Mesendoderm (in vitro differentiated cells): ENCODE results near the gene PCBP3.

Source experiments
- DNase-seq: peaks from one replicate; pipeline ENCODE4 v3.0.0; 2013
- H2AK5ac ChIP-seq: 2 replicates; pipeline ENCODE4 v1.6.1; 2013; ENCODE audit warnings: low read length, inconsistent platforms
- H2BK120ac ChIP-seq: 2 replicates; pipeline ENCODE4 v1.6.1; 2013; ENCODE audit warnings: low read depth, mild to moderate bottlenecking, low read length, moderate library complexity, mixed read lengths
- H2BK15ac ChIP-seq: replicated peaks from 2 replicates; pipeline ENCODE4 v1.6.1; 2013; ENCODE audit warnings: low read depth, mild to moderate bottlenecking, moderate library complexity
- H2BK5ac ChIP-seq: 2 replicates; pipeline ENCODE4 v1.6.1; 2013; ENCODE audit warnings: low read length, inconsistent platforms
- H3K18ac ChIP-seq: 2 replicates; pipeline ENCODE4 v1.6.1; 2013; ENCODE audit warnings: mild to moderate bottlenecking, low read length, mixed read lengths
- H3K23ac ChIP-seq: one replicate; pipeline ENCODE4 v1.6.1; 2013; ENCODE audit warnings: low read length
- H3K27ac ChIP-seq: 2 replicates; pipeline ENCODE4 v1.5.1; 2013; ENCODE audit warnings: low read depth, mild to moderate bottlenecking, inconsistent platforms, low read length, moderate library complexity
- H3K27me3 ChIP-seq: 2 replicates; pipeline ENCODE4 v1.6.1; 2013; ENCODE audit warnings: low read length, control low read depth, mild to moderate bottlenecking, inconsistent platforms; ENCODE audit not compliant: insufficient read depth, poor library complexity
- H3K36me3 ChIP-seq: 2 replicates; pipeline ENCODE4 v1.6.1; 2013; ENCODE audit warnings: low read length, inconsistent platforms; ENCODE audit not compliant: control insufficient read depth, insufficient read depth
- H3K4ac ChIP-seq: one replicate; pipeline ENCODE4 v1.6.1; 2013; ENCODE audit warnings: low read depth, mild to moderate bottlenecking, low read length, moderate library complexity
- H3K4me1 ChIP-seq: 2 replicates; pipeline ENCODE4 v1.6.1; 2013; ENCODE audit warnings: low read depth, low read length, inconsistent platforms; ENCODE audit not compliant: control insufficient read depth
- H3K4me2 ChIP-seq: 2 replicates; pipeline ENCODE4 v1.6.1; 2013; ENCODE audit warnings: low read length
- H3K4me3 ChIP-seq: 2 replicates; pipeline ENCODE4 v1.5.1; 2013; ENCODE audit warnings: mild to moderate bottlenecking, low read length
- H3K56ac ChIP-seq: one replicate; pipeline ENCODE4 v1.6.1; 2013; ENCODE audit warnings: low read length
- H3K79me1 ChIP-seq: 2 replicates; pipeline ENCODE4 v1.6.1; 2013; ENCODE audit warnings: low read length, inconsistent platforms
- H3K79me2 ChIP-seq: 2 replicates; pipeline ENCODE4 v1.6.1; 2013; ENCODE audit warnings: mild to moderate bottlenecking, low read length; ENCODE audit not compliant: control insufficient read depth, insufficient read depth
- H3K9ac ChIP-seq: 2 replicates; pipeline ENCODE4 v1.6.1; 2013; ENCODE audit warnings: low read length, inconsistent platforms
- H4K5ac ChIP-seq: one replicate; pipeline ENCODE4 v1.6.1; 2013; ENCODE audit warnings: low read length
- H4K8ac ChIP-seq: one replicate; pipeline ENCODE4 v1.6.1; 2013; ENCODE audit warnings: low read depth, mild to moderate bottlenecking, control low read depth, low read length, moderate library complexity
- WGBS: extraction: QIAGEN DNeasy Blood & Tissue Kit; methylation state at CpG from one replicate; pipeline ENCODE4 v1.1.7; 2013; ENCODE audit warnings: low lambda C conversion rate, missing lambda C conversion rate; ENCODE audit not compliant: insufficient coverage; ENCODE audit errors: extremely low coverage; 5-methylcytosine and 5-hydroxymethylcytosine counted together

Gene PCBP3

DNA sequence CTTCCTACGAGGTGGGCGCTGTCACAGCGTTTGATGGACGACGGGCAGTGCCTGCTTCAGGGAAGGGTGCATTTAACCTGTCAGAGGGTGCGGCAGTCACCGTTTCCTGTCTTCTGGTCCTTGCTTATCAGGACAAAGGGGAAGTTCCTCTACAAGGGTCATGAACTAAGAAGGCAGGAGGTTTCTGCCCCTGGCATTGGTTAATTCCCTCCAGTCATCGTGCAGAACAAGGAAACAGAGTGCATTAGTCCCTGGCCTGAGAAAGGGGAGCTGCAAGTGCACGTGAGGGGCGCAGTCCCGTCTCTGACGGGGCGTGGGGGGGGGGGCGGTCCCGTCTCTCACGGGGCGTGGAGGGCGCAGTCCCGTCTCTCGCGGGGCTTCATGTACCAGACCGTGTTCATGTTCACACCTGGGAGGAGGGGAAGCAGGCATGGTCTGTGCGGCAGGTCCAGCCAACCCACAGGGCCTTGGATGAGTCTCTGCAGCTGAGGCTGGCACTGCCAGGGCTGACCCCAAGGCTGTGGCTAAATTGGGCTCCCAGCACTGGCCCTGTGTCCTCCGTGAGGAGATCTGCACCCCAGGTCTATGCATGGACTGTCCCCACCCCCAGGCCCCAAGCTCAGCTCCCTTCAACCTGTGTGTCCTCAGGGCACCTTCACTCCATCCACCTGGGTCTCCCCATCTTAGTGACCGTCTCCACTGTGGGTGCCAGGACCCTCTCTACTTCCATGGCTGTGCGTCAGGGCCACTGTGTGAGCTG, 248.8 kb downstream of the PCBP3 start:
- WGBS: no CpG with 5 or more reads among the region's 26 CpGs
- no peak overlapping the region for H3K23ac ChIP-seq
- H2BK15ac ChIP-seq: no peak overlapping the region
- H3K9ac ChIP-seq: no peak overlapping the region
- no peak overlapping the region for H3K4me2 ChIP-seq
- DNase-seq: no peak
- no peaks in the 10 kb centered on the region for H3K27me3 ChIP-seq
- no peak overlapping the region for H4K8ac ChIP-seq
- H3K79me1 ChIP-seq: no peaks in the 10 kb centered on the region
- no peak overlapping the region for H4K5ac ChIP-seq
- H2BK5ac ChIP-seq: no peak overlapping the region
- no peak overlapping the region for H2BK120ac ChIP-seq
- H3K18ac ChIP-seq: no peak overlapping the region
- no peak overlapping the region for H2AK5ac ChIP-seq
- no peak overlapping the region for H3K27ac ChIP-seq
- H3K36me3 ChIP-seq: no peaks in the 10 kb centered on the region
- no peak overlapping the region for H3K56ac ChIP-seq
- no peak overlapping the region for H3K4me3 ChIP-seq
- H3K79me2 ChIP-seq: no peaks in the 10 kb centered on the region
- H3K4me1 ChIP-seq: no peaks in the 10 kb centered on the region
- H3K4ac ChIP-seq: no peak overlapping the region

DNA sequence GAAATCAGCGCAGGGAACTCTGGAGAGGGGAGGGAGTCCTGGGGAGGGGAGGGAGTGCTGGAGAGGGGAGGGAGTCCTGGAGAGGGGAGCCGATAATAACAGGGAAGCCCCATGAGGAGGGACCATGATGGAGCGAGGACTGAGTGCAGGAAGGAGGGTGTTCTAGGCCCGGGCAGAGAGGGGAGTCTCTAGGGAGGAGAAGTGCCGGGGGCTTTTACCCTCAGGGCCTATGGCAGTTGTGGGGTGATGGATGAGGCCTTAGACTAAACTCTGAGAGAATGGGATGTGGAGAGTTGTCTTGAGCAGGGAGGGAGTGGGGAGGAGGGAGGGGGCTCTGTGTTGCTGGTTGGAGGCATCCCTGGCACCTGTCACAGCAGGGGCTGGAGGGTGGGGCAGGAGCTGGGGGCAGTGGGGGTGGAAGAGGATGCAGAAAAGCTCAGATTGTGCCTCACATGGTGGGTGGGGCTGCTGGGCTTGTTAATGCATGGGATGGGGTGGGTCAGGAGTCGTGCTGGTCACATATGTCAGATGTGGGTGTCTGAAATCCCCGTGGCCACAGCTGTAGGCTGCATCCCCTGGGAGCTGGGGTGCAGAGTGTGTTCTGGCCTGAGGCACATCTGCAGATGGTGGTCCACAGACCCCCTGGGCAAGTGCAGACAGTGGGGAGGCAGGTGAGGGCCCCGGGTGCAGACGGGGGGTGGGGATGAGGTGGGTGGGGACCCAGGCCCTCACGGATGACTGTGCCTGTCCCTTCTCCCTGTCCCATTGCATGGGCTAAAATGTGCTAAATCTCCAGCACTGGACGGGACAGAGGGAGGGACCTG, 249.6 kb downstream of the PCBP3 start:
- no peaks in the 10 kb centered on the region for H3K79me1 ChIP-seq
- no peak overlapping the region for H2BK15ac ChIP-seq
- H4K8ac ChIP-seq: no peak overlapping the region
- no peaks in the 10 kb centered on the region for H3K79me2 ChIP-seq
- H3K18ac ChIP-seq: no peak overlapping the region
- no peaks in the 10 kb centered on the region for H3K4me1 ChIP-seq
- no peak overlapping the region for H3K4me3 ChIP-seq
- H3K56ac ChIP-seq: no peak overlapping the region
- H3K27me3 ChIP-seq: no peaks in the 10 kb centered on the region
- H3K36me3 ChIP-seq: no peaks in the 10 kb centered on the region
- H2AK5ac ChIP-seq: no peak overlapping the region
- WGBS: no CpG with 5 or more reads among the region's 11 CpGs
- no peak overlapping the region for H3K23ac ChIP-seq
- H2BK5ac ChIP-seq: no peak overlapping the region
- no peak overlapping the region for H3K9ac ChIP-seq
- H3K4me2 ChIP-seq: no peak overlapping the region
- H4K5ac ChIP-seq: no peak overlapping the region
- H3K27ac ChIP-seq: no peak overlapping the region
- no peak for DNase-seq
- no peak overlapping the region for H2BK120ac ChIP-seq
- no peak overlapping the region for H3K4ac ChIP-seq

DNA sequence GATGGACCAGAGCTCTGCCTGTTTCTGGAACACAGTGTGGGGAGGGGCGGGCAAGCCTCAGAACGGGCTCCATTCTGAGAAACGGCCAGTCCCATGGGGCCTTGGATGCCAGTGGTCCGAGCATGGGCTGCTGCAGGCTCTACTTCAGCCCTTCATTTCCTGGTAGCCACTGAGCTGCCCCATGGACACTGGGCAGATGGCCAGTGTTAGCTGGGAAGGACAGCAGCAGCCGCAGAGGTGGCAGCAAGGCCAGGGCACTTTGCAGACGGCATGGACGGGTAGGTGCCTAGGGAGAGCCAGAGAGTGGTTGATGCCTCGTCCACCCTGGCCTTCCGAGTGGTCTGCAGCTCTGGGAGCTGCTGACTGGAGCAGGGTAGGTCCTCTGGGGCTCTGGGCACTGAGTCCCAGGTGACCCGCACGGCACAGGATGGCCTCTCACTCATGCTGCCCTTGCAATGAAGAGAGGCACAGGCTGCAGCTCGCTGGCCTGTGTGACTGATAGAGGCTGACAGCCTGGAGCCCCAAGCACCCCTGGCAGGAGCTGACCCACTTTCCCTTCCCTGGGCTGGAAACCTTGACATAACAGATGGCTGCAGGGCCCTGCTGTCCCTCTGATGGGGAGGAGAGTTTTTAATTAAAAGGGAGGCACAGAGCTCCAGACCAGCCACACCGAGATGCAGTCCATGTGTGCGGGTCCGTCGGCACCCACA, 250.4 kb downstream of the PCBP3 start:
- Histone ChIP-seq H3K56ac (no peak overlapping the region), H3K18ac (no peak overlapping the region), H4K5ac (no peak overlapping the region), H2BK120ac (no peak overlapping the region), H3K9ac (no peak overlapping the region), H3K79me1 (no peaks in the 10 kb centered on the region), H3K27ac (no peak overlapping the region), H2BK5ac (no peak overlapping the region), H2BK15ac (no peak overlapping the region), H3K4me1 (no peaks in the 10 kb centered on the region), H3K36me3 (no peaks in the 10 kb centered on the region), H3K79me2 (no peaks in the 10 kb centered on the region), H3K4me2 (no peak overlapping the region), H4K8ac (no peak overlapping the region), H3K23ac (no peak overlapping the region), H3K4me3 (no peak overlapping the region), H3K27me3 (no peaks in the 10 kb centered on the region), H3K4ac (no peak overlapping the region), H2AK5ac (no peak overlapping the region)
- WGBS: no CpG with 5 or more reads among the region's 16 CpGs
- DNase-seq: no peak

DNA sequence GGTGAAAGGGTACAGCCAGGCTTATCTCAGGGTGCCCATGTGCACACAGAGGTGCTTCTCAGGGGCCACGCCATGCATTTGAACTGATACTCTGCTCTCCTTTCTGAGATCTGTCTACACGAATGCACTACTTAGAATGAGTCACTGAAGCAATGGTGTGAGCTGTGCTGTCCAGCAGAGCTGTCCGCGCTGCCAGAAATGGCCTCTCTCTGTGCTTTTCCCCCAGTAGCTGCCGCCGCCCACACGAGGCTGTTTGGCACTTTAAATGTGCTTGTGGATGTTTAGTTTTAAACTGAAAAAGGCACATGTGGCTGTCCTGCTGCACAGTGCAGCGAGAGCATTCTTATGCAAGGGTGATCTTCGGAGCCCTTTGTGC, 250.9 kb downstream of the PCBP3 start:
- H3K4me3 ChIP-seq: no peak overlapping the region
- H4K5ac ChIP-seq: no peak overlapping the region
- no CpG with 5 or more reads among the region's 9 CpGs for WGBS
- H2BK15ac ChIP-seq: no peak overlapping the region
- H3K4me1 ChIP-seq: no peaks in the 10 kb centered on the region
- H3K23ac ChIP-seq: no peak overlapping the region
- no peak overlapping the region for H2BK120ac ChIP-seq
- no peaks in the 10 kb centered on the region for H3K36me3 ChIP-seq
- no peak overlapping the region for H3K4ac ChIP-seq
- no peaks in the 10 kb centered on the region for H3K27me3 ChIP-seq
- no peak for DNase-seq
- H3K79me1 ChIP-seq: no peaks in the 10 kb centered on the region
- no peak overlapping the region for H3K9ac ChIP-seq
- no peak overlapping the region for H2BK5ac ChIP-seq
- no peaks in the 10 kb centered on the region for H3K79me2 ChIP-seq
- no peak overlapping the region for H2AK5ac ChIP-seq
- no peak overlapping the region for H3K18ac ChIP-seq
- H3K27ac ChIP-seq: no peak overlapping the region
- H3K4me2 ChIP-seq: no peak overlapping the region
- no peak overlapping the region for H3K56ac ChIP-seq
- H4K8ac ChIP-seq: no peak overlapping the region

DNA sequence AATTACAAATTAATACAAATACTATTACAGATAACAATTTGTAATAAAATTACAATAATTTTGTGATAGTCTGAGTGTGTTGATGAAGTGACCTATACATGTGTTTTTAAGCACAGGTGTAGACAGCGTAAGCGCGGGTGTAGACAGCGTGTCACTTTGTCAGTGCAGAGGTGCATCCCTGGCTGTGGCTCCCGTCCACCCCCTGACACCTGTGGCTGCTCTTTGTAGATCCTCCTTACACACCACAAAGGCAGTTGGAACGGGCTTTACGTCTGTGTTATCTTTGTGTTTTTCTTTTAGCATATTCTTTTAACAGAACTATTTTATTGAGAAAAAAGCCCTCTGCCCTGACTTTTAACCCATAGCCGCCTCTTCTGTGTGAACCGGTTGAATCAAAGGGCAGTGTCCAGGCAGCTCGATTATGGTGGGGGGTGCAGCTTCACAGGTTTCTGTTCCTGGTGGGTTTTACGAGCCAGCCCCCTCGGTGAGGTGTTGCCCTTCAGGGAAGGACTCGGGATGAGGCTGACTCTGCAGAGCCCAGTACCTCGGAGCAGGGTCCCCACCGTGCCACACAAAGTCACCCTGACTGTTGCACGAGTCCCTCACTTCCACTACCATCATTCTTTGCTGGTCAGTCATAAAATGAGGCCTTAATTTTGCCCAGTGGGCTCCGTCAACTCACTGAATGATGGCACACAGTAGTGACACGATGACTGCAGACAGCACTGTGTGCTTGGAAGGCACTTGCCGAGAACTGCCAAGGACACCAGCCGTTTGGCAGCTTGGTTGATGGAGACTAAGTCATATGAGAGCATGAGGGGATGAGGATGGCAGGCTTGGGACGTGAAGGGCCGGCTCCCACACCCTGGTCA, 251.6 kb downstream of the PCBP3 start:
- Histone ChIP-seq H2BK15ac (no peak overlapping the region), H3K79me1 (no peaks in the 10 kb centered on the region), H3K56ac (no peak overlapping the region), H3K79me2 (no peaks in the 10 kb centered on the region), H3K23ac (no peak overlapping the region), H3K4me2 (no peak overlapping the region), H3K27ac (no peak overlapping the region), H2BK120ac (no peak overlapping the region), H3K4me1 (no peaks in the 10 kb centered on the region), H3K18ac (no peak overlapping the region), H2BK5ac (no peak overlapping the region), H4K8ac (no peak overlapping the region), H3K9ac (no peak overlapping the region), H4K5ac (no peak overlapping the region), H3K36me3 (no peaks in the 10 kb centered on the region), H3K4me3 (no peak overlapping the region), H3K27me3 (no peaks in the 10 kb centered on the region), H2AK5ac (no peak overlapping the region), H3K4ac (no peak overlapping the region)
- WGBS: no CpG with 5 or more reads among the region's 22 CpGs
- DNase-seq: no peak
